Loucy (cell line): Measurements from ENCODE around the gene ZNF829.

ENCODE experiments used
- H2AFZ ChIP-seq: fragments of 200-600 bp; sonication (generic); 2 replicates; pipeline ENCODE4 v1.6.0; 2016; ENCODE audit warnings: antibody characterized with exemption, mild to moderate bottlenecking, low read length, moderate library complexity
- H3F3A ChIP-seq: fragments of 200-600 bp; 2 replicates; pipeline ENCODE4 v1.6.0; 2016; ENCODE audit warnings: antibody characterized with exemption, low read depth, mild to moderate bottlenecking
- H3K27me3 ChIP-seq: fragments of 200-600 bp; sonication (generic); 2 replicates; pipeline ENCODE4 v1.6.1; 2014; ENCODE audit warnings: low read length, mild to moderate bottlenecking; ENCODE audit not compliant: insufficient read depth, poor library complexity, severe bottlenecking
- H3K36me3 ChIP-seq: fragments of 200-600 bp; sonication (generic); 2 replicates; pipeline ENCODE4 v1.6.1; 2016; ENCODE audit warnings: low read length; ENCODE audit not compliant: insufficient read depth
- H3K4me1 ChIP-seq: fragments of 200-600 bp; sonication (generic); 2 replicates; pipeline ENCODE4 v1.5.1; 2014; ENCODE audit warnings: low read length, mild to moderate bottlenecking; ENCODE audit not compliant: insufficient read depth, poor library complexity, severe bottlenecking
- H3K4me2 ChIP-seq: fragments of 200-600 bp; sonication (generic); 2 replicates; pipeline ENCODE4 v1.6.0; 2014; ENCODE audit warnings: antibody characterized with exemption, low read length, low read depth, mild to moderate bottlenecking; ENCODE audit not compliant: poor library complexity, severe bottlenecking
- H3K4me3 ChIP-seq: fragments of 200-600 bp; sonication (generic); 2 replicates; pipeline ENCODE4 v1.5.1; 2014; ENCODE audit warnings: low read length, mild to moderate bottlenecking, mixed read lengths; ENCODE audit not compliant: poor library complexity, severe bottlenecking
- H3K79me2 ChIP-seq: fragments of 200-600 bp; sonication (generic); 2 replicates; pipeline ENCODE4 v1.6.1; 2014; ENCODE audit warnings: low read length; ENCODE audit not compliant: insufficient read depth
- H3K9ac ChIP-seq: fragments of 200-600 bp; sonication (generic); 2 replicates; pipeline ENCODE4 v1.6.0; 2014; ENCODE audit warnings: mild to moderate bottlenecking, low read depth, low read length, moderate library complexity; ENCODE audit not compliant: poor library complexity, severe bottlenecking
- H3K9me2 ChIP-seq: fragments of 200-600 bp; sonication (generic); replicated peaks from 2 replicates; pipeline ENCODE4 v1.6.1; 2016; ENCODE audit warnings: low read depth, low read length, mixed read lengths
- H3K9me3 ChIP-seq: fragments of 200-600 bp; sonication (generic); 2 replicates; pipeline ENCODE4 v1.6.1; 2014; ENCODE audit warnings: mild to moderate bottlenecking, antibody characterized with exemption, low read length, low read depth; ENCODE audit not compliant: insufficient read depth
- H4K20me1 ChIP-seq: fragments of 200-600 bp; sonication (generic); 2 replicates; pipeline ENCODE4 v1.6.0; 2014; ENCODE audit warnings: antibody characterized with exemption, low read length, mild to moderate bottlenecking; ENCODE audit not compliant: insufficient read depth, poor library complexity, severe bottlenecking
- CTCF ChIP-seq: fragments of 200-600 bp; sonication (generic); conservative IDR thresholded peaks from 2 replicates; pipeline ENCODE4 v1.5.1; 2014; ENCODE audit warnings: mild to moderate bottlenecking, antibody characterized with exemption, low read length
- EZH2phosphoT487 ChIP-seq: fragments of 200-600 bp; IDR thresholded peaks from 2 replicates; pipeline ENCODE4 v1.6.1; 2018; ENCODE audit warnings: antibody characterized with exemption, mild to moderate bottlenecking, moderate library complexity, borderline replicate concordance

ZNF829 gene

GRCh38 chr19:36851898-36852297 lies 64.2 kb downstream of the ZNF829 start:
- Histone ChIP-seq H4K20me1 (no peaks in the 10 kb centered on the region), H3K9ac (peak overlapping the region; percentile 85), H3K4me1 (peaks cover 7% of the 10 kb centered on the region), H3K79me2 (peaks cover 24% of the 10 kb centered on the region), H3K9me2 (no peaks in the 10 kb centered on the region), H3K36me3 (peaks cover 5% of the 10 kb centered on the region; the same call in 1 of the 2 replicates), H3K4me2 (peak overlapping the region; percentile 99), H2AFZ (no peak overlapping the region), H3K9me3 (no peaks in the 10 kb centered on the region), H3K4me3 (peak overlapping the region; percentile 83), H3K27me3 (no peaks in the 10 kb centered on the region), H3F3A (no peaks in the 10 kb centered on the region)
- TF ChIP-seq EZH2phosphoT487, result no peak
- no peak for TF ChIP-seq CTCF

DNA sequence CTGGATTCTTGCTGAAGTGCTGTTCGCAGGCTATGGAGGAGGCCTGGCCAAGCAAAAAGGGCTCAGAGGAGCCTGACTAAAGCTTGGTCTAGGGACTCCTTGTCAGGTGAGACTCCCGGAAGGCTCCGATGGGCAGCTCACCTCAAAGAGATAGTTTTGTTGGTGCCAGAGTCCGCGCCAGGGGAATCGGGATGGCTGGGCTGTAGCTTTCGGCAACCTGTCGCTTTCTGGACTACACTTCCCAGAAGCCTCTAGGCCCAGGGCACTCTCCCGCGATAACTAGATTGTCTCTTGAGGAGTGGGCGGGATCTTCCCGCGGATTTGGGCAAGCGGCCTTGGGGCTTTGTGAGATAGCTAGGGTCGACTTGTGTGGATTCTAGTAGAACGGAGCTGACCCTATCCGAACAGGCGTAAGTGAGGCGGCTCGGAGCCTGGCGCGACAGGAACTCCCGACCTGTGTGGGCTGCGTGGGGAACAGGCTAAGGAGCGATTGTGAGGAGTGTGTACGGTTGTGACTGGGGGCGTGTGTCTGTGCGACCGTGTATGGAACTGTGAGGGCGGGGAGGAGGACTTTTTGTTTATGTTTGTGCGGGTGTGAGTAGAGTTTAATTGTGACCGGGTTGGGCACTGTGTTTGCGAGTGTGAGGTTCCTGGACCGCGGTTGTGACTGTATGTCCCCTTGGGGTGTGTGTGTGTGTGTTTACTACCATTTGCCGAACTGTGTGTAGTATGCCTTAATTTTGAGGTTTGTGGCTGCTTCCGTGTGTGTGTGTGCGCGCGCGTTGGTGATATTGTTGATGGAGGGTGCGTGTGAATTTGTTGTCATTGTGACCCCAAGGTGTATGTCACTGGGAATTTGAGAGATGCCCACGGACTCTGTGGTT lies 65.3 kb downstream of the ZNF829 start, which contains the start of gene ZNF345:
Gene ZNF345 (plus strand): TSS at position 318 of the 884 bp plus-strand sequence. CDS start 25,955 bp downstream, outside the sequence.
- no peak for TF ChIP-seq EZH2phosphoT487
- H3K9me2 ChIP-seq, result no peaks in the 10 kb centered on the region
- H3K4me1 ChIP-seq, result peaks cover 7% of the 10 kb centered on the region
- H3K79me2 ChIP-seq, result peaks cover 24% of the 10 kb centered on the region
- H3K9ac ChIP-seq, result peak within 1 kb of the TSS; percentile 85
- no peaks in the 10 kb centered on the region for H3F3A ChIP-seq
- peak within 1 kb of the TSS; percentile 99 for H3K4me2 ChIP-seq
- peak within 1 kb of the TSS; percentile 83 for H3K4me3 ChIP-seq
- peak within 1 kb of the TSS; percentile 95 for H2AFZ ChIP-seq
- H3K9me3 ChIP-seq, result no peaks in the 10 kb centered on the region
- H3K36me3 ChIP-seq, result peaks cover 4% of the 10 kb centered on the region; the same call in 1 of the 2 replicates
- no peaks in the 10 kb centered on the region for H3K27me3 ChIP-seq
- H4K20me1 ChIP-seq, result no peaks in the 10 kb centered on the region

DNA sequence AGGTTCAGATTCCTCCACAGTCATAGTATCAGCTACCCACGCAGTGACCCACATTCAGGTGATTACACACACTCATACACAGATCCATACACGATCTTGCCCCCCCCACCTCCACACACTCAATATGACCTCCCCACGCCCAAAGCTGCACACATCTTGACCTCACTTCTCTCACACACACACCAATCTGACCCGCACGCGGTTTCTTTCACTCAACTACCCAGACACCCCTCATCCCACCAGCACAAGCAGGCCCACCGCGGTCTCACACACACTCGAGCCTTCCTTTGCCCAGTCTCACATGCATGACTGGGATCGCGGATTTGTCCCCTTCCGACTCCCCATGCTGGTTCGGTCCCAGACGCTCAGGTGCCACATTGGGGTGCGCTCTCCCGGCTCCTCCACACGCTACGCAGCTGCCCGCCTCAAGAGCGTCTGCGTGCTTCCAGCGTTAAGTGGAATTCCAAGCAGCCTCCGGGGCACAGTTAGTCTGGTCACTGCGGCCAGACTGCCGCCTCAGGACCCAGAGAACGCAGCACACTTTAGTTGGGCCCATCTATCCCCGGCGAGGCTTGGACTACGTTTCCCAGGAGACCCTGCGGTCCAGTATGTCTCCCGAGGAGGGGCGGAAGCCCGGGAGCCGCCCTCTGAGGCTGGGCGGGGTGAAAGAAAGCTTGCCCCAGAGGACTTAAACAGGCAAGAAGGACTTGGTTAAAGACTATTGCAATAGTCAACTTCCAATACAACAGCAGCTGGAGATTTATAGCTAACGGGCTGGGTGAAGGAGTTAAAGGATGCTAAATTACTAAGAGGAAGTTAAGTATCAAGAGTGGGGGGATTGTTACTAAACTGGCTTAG lies 66.2 kb downstream of the ZNF829 start:
- no peaks in the 10 kb centered on the region for H4K20me1 ChIP-seq
- no peaks in the 10 kb centered on the region for H3K9me3 ChIP-seq
- peaks cover 24% of the 10 kb centered on the region for H3K79me2 ChIP-seq
- no peaks in the 10 kb centered on the region for H3K9me2 ChIP-seq
- no peak for TF ChIP-seq EZH2phosphoT487
- TF ChIP-seq CTCF, result no peak
- peak overlapping the region; percentile 99 for H3K4me2 ChIP-seq
- H3F3A ChIP-seq, result no peaks in the 10 kb centered on the region
- peak overlapping the region; percentile 95 for H2AFZ ChIP-seq
- H3K4me1 ChIP-seq, result peaks cover 7% of the 10 kb centered on the region
- H3K4me3 ChIP-seq, result peak overlapping the region; percentile 83
- H3K27me3 ChIP-seq, result no peaks in the 10 kb centered on the region
- peak overlapping the region; percentile 85 for H3K9ac ChIP-seq
- H3K36me3 ChIP-seq, result no peaks in the 10 kb centered on the region
